NCI-H1436 (cell line): ENCODE data around the gene ZEB2.
"Not testable (repeated sequence)": the region's sequence is repeated elsewhere in the genome, so short reads cannot be mapped to it uniquely, and the experiment has no call there.

Experiments
- DNase-seq: peaks from one replicate; lab custom pipeline; 2025; lab: John Stamatoyannopoulos, UW

Gene ZEB2

GRCh38 chr2:144381716-144382115 lies 138.2 kb downstream of the ZEB2 start:
- no peak for DNase-seq

DNA sequence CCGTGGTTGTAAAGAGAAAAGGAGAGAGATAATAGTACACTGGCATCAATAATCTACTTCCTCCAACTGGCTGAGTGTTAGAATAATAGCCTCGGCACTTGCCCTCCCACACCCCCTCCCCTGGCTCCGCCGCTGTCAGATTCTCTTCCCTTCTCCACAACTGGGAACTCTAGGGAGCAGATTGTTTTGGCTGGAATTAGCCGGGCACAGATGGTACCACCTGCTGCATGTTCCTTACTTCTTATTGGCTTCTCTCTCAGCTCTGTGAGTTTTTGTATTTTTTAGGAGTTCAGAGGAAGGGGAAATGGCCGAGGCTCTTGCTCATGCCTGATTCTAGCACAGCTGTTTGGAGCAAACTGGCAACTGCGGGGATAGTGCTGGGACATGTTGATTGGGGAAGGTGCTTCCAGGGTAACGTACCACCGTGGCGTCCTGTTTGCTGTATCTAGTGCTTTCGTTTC lies 140.0 kb downstream of the ZEB2 start:
- DNase-seq = no peak

- no peak for DNase-seq
Observed at GRCh38 chr2:144378551-144378950, 141.4 kb downstream of the ZEB2 start.

GRCh38 chr2:144377914-144378313 lies 142.0 kb downstream of the ZEB2 start:
- DNase-seq = no peak

GRCh38 chr2:144376926-144377325 lies 143.0 kb downstream of the ZEB2 start:
- no peak for DNase-seq

- no peak for DNase-seq
Observed at GRCh38 chr2:144376460-144376859, 143.5 kb downstream of the ZEB2 start.

GRCh38 chr2:144374163-144374661 lies 145.7 kb downstream of the ZEB2 start:
- no peak for DNase-seq

- no peak for DNase-seq
Observed at GRCh38 chr2:144372410-144373080, 147.4 kb downstream of the ZEB2 start.

DNA sequence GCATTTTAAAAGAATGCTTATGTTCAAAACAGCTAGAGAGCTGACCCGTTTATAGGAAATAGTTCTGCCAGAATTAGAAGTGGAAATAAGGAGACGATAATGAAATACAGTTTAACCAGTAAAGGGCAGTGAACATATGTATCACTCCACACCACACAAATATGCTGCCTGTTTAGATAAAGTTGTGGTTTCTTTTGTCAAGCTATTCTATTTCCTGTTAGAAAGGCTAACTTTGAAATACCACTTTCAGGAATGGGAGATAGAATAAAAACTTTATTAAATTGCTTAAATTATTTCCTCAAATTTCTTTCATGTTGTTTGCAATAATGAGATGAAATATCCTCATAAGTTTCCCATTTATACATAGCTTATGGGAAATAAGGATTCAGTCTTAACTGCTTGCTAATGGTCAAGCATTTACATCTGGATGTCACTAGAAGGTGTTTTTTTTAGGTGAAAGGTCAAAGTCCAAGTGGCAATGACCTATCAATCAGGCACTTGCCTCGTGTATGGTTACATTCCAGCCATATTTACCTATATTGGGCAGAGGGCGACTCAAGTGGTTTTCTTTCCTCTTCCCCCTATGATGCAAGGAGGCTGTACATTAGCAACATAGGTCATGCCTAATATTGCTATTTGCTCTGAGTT lies 148.9 kb downstream of the ZEB2 start:
- no peak for DNase-seq

DNA sequence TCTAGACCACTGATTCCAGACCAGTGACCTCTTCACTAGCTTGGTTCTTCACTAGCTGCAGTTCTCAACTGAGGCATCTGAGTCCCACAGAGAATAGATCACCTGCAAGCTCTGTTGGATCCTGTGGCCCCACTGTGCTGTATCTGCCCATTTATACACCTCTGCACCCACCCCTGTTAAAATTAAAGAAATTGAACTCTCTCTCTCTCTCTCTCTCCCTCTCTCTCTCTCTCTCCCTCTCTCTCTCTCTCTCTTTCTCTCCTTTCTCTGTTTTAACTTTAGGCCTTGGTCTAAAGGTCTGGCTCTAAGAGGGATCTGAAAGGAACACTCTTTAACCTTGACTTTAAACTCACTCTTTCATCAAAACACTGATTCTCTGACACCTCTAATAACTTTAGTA lies 150.5 kb downstream of the ZEB2 start:
- no peak for DNase-seq

DNA sequence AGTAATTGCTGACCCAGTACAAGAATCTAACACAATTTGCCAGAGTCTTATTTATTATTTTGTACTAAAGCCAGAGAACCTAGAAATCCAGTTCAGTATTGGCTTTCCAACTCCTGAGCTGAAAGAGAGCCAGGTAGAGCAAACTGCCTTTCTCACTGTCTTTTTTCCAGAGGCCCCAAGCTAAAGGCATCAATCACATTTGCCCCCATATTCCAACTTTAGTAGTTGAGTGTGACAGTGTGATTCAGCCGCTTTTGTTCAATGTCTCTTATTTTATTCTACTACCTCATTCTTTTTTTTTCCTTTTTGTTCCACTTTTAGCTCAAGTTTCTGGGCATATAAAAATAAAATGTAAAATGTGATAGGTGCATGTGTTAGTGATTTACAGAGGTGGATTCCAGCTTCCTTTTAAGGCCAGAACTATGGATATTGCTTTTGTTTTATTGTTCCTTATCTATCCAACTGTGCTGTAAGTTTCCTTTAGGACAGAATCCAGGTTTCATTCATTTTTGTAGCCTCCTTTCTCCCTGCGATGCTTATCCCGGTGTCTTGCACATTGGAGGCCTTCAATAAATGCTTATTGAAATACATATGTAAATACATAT lies 153.0 kb downstream of the ZEB2 start:
- DNase-seq = no peak

DNA sequence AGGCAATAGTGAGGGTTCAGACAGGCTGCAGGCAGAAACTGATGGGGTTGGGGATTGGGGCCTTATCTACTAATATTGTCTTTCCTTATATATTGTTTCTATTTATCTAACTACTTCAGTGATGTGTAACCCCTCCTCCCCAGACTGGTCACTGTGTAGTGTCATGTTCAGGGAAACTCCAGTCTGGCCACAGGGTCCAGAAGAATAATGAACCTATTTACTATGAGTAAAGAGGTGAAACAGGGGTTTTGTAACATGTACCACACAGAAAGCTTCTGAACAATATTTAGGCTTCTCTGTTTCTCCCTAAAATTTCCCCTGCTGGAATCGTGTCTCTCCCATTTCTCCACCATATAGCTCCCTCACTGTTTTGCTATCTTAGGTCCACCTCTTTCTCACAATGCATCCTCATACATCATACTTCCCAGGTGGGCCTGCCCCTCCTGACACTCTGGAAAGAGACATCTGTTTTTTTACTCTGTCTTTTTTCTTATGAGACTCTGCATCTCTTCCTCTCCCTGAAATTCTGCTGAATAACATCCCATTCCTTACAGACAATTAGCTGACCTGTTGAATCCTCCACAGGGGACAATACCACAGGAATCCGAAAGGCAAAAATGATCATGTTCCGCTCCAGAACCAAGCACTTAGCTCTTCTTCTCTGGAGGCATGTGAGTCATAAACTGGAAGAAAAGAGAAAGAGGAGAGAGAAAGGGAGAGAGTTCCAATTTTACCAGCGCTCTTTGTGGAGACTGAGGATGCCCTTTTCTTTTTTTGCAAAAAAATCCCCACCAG lies 154.8 kb downstream of the ZEB2 start:
- no peak for DNase-seq

DNA sequence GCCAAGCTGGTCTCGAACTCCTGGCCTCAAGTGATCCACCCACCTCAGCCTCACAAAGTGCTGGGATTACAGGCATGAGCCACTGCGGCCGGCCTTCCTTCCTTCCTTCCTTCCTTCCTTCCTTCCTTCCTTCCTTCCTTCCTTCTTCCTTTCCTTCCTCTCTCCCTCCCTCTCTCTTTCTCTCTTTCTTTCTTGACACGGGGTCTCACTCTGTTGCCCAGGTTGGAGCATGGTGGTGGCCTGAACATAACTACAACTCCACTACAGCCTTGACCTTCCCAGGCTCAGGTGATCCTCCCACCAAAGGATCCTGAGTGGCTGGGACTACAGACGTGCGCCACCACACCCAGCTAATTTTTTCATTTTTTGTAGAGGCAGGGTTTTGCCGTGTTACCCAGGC lies 155.7 kb downstream of the ZEB2 start:
- DNase-seq = not testable (repeated sequence)

- no peak for DNase-seq
Observed at GRCh38 chr2:144362401-144362800, 157.5 kb downstream of the ZEB2 start.

- no peak for DNase-seq
Observed at GRCh38 chr2:144361742-144362141, 158.2 kb downstream of the ZEB2 start.

DNA sequence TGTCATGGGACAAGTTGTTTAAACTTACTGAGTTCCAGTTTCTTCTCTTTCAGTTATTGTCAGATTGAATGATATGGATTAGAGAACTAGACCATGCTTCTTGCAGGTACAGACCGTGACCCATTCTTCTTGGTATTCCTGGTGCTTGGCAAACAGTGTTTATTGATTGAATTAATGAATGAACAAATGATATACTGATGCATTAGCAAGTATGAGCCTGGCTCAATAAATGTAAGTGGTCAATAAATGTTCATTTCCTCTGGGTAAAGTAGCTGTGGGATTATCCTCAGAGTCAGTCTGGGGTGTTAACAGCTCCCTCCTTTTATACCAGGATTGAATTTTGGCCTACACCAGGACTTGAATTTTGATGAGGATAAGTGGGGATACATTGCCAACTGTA lies 160.2 kb downstream of the ZEB2 start:
- no peak for DNase-seq

DNA sequence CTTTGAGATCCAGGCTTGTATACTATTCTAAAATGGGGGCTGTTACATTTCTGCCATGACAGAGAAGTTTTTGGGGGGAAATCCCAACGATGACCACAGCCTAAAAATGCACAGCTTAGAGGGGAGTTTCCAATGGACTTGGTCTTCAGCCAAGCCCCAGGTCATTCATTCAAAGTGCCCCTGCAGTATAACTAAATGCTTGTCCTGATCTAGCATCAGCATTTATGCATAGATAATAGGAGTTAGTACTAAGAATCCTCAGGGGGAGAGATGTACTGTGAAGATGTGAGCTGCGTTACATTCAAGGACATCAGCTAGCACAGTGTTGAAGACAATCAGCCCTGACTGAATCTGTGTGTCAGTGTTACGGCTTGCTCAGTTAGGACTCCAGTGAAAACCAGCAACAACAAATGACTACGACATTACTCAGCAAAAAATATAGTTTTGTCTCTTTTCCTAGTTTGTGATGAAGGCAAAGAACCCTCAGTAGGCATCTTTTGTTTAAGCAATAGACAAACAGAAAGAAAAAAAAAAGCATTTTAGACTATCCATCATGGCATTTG lies 160.9 kb downstream of the ZEB2 start:
- no peak for DNase-seq

DNA sequence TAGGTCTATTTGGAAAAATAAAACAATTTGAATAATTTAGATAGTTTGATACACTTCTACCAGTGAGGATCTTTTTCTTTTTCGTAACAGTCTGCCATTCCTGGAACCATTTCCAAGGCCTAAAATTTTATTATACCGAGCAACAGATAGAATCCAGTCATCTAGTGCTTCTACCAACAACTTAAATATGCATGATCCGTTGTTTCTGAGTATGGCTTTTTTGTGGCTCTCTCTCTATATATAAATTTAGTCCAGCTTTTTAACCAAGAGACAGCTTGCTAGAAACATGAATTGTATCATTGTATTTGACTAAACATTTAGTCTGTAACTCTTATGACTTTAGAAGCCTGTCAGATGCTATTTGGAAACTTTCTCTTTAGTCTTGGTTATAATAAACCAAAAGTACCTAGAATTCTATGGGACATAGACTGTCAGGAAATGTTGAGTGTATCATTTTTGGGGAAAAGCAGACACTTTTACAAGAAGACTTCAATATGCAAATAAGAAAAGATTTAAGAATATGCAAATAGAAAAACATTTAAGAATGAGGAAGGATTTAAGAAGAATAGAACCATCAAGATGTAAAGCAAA lies 161.4 kb downstream of the ZEB2 start:
- no peak for DNase-seq

- no peak for DNase-seq
Observed at GRCh38 chr2:144357623-144358373, 162.1 kb downstream of the ZEB2 start.

DNA sequence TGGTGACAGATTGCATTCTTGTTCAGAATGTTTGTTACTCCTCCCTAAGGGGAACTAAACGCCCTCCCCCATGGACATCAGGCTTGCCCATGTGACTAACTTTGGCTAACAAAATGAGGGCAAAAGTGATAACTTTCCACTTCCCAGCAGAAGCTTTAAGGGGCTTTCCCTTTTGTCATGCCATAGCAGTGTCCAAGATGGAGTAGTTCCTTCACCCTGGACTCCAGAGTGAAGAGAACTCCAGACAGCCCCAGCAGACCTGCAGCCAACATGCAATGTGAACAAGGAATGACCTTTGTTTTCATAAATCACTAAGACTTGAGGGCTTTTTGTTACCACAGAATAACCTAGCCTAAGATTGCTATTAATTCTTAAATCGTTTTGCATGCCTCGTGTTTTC lies 163.5 kb downstream of the ZEB2 start:
- DNase-seq = no peak

- DNase-seq = no peak
Observed at GRCh38 chr2:144354953-144355352, 165.0 kb downstream of the ZEB2 start.
